HG02642 (cell line): ENCODE results near the gene SPATA22.
"Not testable (repeated sequence)": the region's sequence is repeated elsewhere in the genome, so short reads cannot be mapped to it uniquely, and the experiment has no call there.

Source experiments
- ATAC-seq: cut with Tn5 transposase; IDR thresholded peaks from one replicate; pipeline ENCODE4 v1.9.1; 2021; ENCODE audit warnings: mild to moderate bottlenecking; ENCODE audit not compliant: unreplicated experiment, poor library complexity

The SPATA22 gene

GRCh38 chr17:3475251-3475685, 3.6 kb upstream of the SPATA22 start:
- no peak for ATAC-seq

- no peak for ATAC-seq
Measured at GRCh38 chr17:3474212-3474611, 2.6 kb upstream of the SPATA22 start.

DNA sequence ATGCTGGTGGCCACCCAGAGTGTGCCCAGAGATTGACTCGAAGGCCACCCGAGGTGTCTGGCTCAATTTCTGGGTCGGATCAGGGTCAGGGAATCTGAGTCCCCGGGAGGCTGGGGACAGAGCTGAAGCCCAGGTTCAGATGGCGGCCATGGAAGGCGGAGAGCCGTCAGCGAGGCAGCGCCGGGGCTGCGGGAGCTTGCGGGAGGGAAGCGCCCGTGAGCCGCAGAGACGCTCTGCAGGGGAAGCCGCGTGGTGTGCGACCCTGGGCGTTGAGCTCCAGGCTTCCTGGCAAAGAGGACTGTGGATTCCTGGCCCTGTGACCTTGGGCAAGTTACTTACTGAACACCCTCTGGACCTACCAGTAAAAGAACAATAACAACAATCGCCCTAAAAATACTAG, 518 bp upstream of the SPATA22 start:
- ATAC-seq: no peak

GRCh38 chr17:3469529-3469928, 2.1 kb downstream of the SPATA22 start:
- ATAC-seq: no peak

DNA sequence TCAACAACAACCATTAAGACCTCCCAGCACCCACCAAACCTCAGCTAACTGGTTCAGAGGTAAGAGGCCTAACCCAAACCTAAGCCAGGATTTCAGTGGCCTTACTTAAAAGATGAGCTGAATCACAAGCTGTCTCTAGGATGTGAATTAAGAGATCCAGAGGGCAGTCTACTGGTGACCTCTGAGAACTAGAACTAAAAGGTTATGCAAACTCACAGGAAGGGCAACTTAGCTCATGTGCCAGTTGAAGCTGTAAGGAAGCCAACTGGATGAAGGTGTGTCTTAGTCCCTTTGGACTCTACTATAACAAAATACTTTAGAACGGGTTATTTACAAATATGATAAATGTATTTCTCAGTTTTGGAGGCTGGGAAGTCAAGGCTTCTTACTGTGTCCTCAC, 5.3 kb downstream of the SPATA22 start:
- ATAC-seq: not testable (repeated sequence)

- ATAC-seq: no peak
Measured at GRCh38 chr17:3448059-3448665, 23.5 kb downstream of the SPATA22 start.

GRCh38 chr17:3447625-3448024, 24.0 kb downstream of the SPATA22 start:
- ATAC-seq: no peak

GRCh38 chr17:3440451-3440850, 31.2 kb downstream of the SPATA22 start:
- ATAC-seq: no peak

- no peak for ATAC-seq
Measured at GRCh38 chr17:3438368-3438767, 33.3 kb downstream of the SPATA22 start.

DNA sequence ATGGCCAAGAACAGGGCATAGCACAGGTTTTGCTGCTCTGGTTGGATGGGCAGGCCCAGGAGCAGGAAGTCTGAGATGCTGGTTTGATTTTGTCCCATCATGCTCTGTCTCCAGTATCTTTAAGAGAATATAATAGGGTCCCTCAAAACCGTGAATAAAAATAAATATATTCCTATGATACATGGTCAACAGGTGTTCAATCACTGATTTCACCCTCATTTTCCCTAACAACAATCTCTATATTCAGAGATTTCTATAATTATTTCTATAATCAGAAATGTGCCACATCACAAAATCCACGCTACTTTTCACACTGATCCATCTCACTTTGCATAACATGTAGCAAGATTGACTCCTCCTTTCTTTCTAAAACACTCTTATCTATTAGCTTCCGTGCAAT, 37.9 kb downstream of the SPATA22 start, which contains the start of gene OR1E2:
Gene OR1E2, minus strand, starts transcription at position 101 of the 400 bp plus-strand sequence. Its CDS starts 0 bp downstream, at position 101.
- ATAC-seq: no peak

DNA sequence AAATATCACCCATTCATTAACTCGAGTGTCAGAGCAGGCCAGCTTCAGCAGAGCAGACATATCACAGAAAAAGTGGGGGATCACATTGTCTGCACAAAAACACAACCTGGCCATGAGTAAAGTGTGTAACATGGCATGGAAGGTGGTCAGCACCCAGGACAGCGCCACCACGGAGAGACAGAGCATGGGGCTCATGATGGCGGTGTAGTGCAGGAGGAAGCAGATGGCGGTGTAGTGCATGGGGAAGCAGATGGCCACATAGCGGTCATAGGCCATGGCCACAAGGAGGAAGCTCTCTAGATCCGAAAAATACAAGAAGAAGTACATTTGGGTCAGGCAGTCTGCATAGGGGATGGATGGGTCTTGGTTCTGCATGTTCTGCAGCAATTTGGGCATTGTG, 38.4 kb downstream of the SPATA22 start:
- ATAC-seq: not testable (repeated sequence)

DNA sequence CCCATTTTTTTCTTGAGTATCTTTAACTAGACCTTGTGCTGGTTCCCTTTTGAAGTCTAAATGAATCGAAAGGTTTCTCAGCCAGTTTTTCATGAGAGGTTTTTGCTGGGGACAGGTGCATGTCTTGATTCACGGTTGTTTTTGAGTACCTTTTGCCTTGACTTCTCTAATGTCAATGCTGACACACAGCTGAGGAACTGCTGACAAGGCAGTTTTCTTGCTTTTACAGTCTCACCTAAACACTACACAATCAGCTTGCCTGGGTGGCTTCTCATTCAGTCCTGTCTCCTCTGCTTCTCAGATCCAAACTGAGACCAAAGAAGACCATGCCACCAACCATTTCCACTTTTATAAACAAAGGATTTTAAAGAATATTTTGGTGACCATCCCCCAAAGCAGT, 53.4 kb downstream of the SPATA22 start:
- no peak for ATAC-seq

DNA sequence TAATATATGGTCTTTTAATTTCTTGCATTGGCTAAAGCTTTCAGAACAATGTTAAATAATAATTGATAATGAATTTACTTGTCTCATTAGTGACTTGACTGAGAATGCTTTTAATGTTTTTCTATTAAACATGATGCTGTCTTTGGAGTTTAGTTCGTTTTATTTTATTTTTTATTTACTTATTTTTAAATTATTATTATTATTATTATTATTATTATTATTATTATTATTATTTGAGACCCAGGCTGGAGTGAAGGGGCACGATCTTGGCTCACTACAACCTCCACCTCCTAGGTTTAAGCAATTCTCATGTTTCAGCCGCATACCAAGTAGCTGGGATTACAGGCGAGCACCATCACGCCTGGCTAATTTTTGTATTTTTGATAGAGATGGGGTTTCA, 56.0 kb downstream of the SPATA22 start:
- ATAC-seq: no peak

DNA sequence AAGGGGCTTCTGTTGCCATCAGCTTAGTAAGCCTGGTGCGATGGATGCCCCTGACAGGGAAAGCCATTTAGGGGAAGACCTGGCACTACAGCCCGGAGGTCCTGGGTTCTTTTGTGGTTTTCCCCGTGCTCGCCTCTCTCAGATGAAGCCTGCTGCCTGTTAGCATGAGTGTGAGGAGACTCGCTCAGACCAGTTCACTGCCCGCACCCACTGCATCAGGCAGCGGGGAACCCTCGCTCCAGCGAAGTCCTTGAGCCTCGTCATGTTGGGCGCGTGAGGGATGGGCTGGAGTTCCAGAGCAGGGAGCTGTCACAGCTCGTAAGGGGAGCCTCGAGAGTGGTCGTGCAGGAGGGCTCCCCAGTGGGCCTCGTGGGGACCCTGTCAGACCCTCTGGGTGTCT, 59.4 kb downstream of the SPATA22 start:
- ATAC-seq: not testable (repeated sequence)

- ATAC-seq: no peak
Measured at GRCh38 chr17:3411070-3411469, 60.5 kb downstream of the SPATA22 start, which contains the start of gene OR3A3. Gene OR3A3 (plus strand): TSS chr17:3411370.

DNA sequence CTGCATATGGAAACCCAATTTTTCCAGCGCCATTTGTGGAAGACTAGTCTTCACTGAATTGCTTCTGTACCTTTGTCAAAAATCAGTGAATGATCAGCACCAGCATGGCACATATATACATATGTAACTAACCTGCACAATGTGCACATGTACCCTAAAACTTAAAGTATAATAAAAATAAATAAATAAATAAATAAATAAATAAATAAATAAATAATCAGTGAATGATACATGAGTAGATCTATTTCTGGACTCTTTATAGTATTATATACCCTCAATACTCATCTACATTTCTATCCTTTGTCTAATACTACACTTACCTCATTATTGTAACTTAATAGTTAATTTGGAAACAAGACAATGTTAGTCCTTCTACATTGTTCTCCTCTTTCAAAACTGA, 67.8 kb downstream of the SPATA22 start:
- ATAC-seq: not testable (repeated sequence)

GRCh38 chr17:3401786-3402185, 69.8 kb downstream of the SPATA22 start:
- no peak for ATAC-seq

DNA sequence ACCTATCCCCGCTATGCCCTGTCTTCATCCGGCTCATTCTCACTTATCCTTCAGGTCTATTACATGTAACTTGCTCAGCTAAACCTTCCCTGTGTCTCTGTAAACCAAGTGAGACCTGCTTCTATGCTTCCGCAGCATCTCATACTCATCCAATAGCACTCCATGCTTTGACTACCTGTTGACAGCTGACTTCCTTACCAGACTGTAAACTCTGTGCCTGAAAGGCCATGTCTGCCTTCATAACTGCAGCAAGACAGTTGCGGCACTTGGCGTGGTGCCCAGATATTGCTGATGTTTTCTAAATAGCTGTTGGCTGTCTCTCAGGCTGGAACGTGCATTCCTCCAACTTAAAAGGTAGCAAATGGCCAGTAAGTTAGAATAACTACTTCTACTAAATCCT, 71.6 kb downstream of the SPATA22 start:
- no peak for ATAC-seq

DNA sequence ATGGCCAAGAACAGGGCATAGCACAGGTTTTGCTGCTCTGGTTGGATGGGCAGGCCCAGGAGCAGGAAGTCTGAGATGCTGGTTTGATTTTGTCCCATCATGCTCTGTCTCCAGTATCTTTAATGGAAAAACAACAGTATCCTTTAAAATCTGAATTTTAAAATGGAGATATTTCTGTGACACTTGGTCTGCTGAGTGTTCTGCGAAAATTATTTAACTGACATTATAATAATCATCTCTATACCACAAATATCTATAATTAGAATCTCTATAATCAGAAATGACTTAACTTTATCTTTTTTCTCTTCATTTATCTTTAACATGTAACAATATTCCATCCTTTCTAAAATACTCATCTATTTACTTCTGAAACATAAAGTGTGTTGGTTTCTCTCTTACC, 73.3 kb downstream of the SPATA22 start, which contains the start of gene OR1E1:
Gene OR1E1, minus strand, starts transcription at position 101 of the 400 bp plus-strand sequence. Its CDS starts 0 bp downstream, at position 101.
- no peak for ATAC-seq

GRCh38 chr17:3397801-3398200, 73.8 kb downstream of the SPATA22 start:
- not testable (repeated sequence) for ATAC-seq
